Measurements from ENCODE around the gene MVB12B.
"Not testable (repeated sequence)": the region's sequence is repeated elsewhere in the genome, so short reads cannot be mapped to it uniquely, and the experiment has no call there.

MVB12B gene

GRCh38 chr9:126532951-126533925 is 206.6 kb downstream of the MVB12B start:
- Mint-ChIP-seq H3K9me3 (no peaks in the 10 kb centered on the region), H3K4me1 (no peaks in the 10 kb centered on the region), H3K27me3 (peaks cover 8% of the 10 kb centered on the region), H3K27ac (no peak overlapping the region), H3K4me3 (no peak overlapping the region), H3K36me3 (no peaks in the 10 kb centered on the region)

- Mint-ChIP-seq H3K4me3 (no peak overlapping the region), H3K27me3 (peaks cover 8% of the 10 kb centered on the region), H3K9me3 (no peaks in the 10 kb centered on the region), H3K27ac (no peak overlapping the region), H3K4me1 (no peaks in the 10 kb centered on the region), H3K36me3 (no peaks in the 10 kb centered on the region)
These were observed 207.3 kb downstream of the MVB12B start for GRCh38 chr9:126533926-126534310.

GRCh38 chr9:126534431-126535186 is 208.0 kb downstream of the MVB12B start:
- Mint-ChIP-seq H3K27ac (no peak overlapping the region), H3K9me3 (no peaks in the 10 kb centered on the region), H3K4me3 (no peak overlapping the region), H3K4me1 (no peaks in the 10 kb centered on the region), H3K36me3 (no peaks in the 10 kb centered on the region), H3K27me3 (peaks cover 8% of the 10 kb centered on the region)

GRCh38 chr9:126536131-126536530 is 209.5 kb downstream of the MVB12B start:
- H3K4me3 Mint-ChIP-seq: no peak overlapping the region
- H3K27me3 Mint-ChIP-seq: peaks cover 8% of the 10 kb centered on the region
- no peaks in the 10 kb centered on the region for H3K9me3 Mint-ChIP-seq

GRCh38 chr9:126536841-126537465 is 210.3 kb downstream of the MVB12B start:
- Mint-ChIP-seq H3K4me3 (no peak overlapping the region), H3K4me1 (no peaks in the 10 kb centered on the region), H3K9me3 (no peaks in the 10 kb centered on the region), H3K27me3 (peaks cover 8% of the 10 kb centered on the region), H3K36me3 (no peaks in the 10 kb centered on the region), H3K27ac (no peak overlapping the region)

More at GRCh38 chr9:126536131-126536530, 209.5 kb downstream of the MVB12B start:
- Mint-ChIP-seq H3K4me1 (no peaks in the 10 kb centered on the region), H3K27ac (no peak overlapping the region), H3K36me3 (no peaks in the 10 kb centered on the region)

- peaks cover 7% of the 10 kb centered on the region for H3K27me3 Mint-ChIP-seq
- no peaks in the 10 kb centered on the region for H3K36me3 Mint-ChIP-seq
- H3K9me3 Mint-ChIP-seq: no peaks in the 10 kb centered on the region
These were observed 211.9 kb downstream of the MVB12B start for GRCh38 chr9:126538550-126538949.

GRCh38 chr9:126540398-126540797 is 213.8 kb downstream of the MVB12B start:
- H3K36me3 Mint-ChIP-seq, H3K9me3 Mint-ChIP-seq, H3K4me1 Mint-ChIP-seq, H3K27ac Mint-ChIP-seq, H3K4me3 Mint-ChIP-seq, H3K27me3 Mint-ChIP-seq: not testable (repeated sequence)

More at GRCh38 chr9:126538550-126538949, 211.9 kb downstream of the MVB12B start:
- Mint-ChIP-seq H3K4me3 (no peak overlapping the region), H3K4me1 (no peaks in the 10 kb centered on the region), H3K27ac (no peak overlapping the region)

- no peak overlapping the region for H3K4me3 Mint-ChIP-seq
- no peaks in the 10 kb centered on the region for H3K27me3 Mint-ChIP-seq
- H3K4me1 Mint-ChIP-seq: no peaks in the 10 kb centered on the region
- no peaks in the 10 kb centered on the region for H3K36me3 Mint-ChIP-seq
- H3K9me3 Mint-ChIP-seq: no peaks in the 10 kb centered on the region
- H3K27ac Mint-ChIP-seq: no peak overlapping the region
These were observed 216.9 kb downstream of the MVB12B start for GRCh38 chr9:126543490-126543889.

GRCh38 chr9:126545106-126545505 is 218.5 kb downstream of the MVB12B start:
- Mint-ChIP-seq H3K4me1 (no peaks in the 10 kb centered on the region), H3K9me3 (no peaks in the 10 kb centered on the region), H3K27ac (no peak overlapping the region), H3K36me3 (no peaks in the 10 kb centered on the region), H3K4me3 (no peak overlapping the region), H3K27me3 (no peaks in the 10 kb centered on the region)

GRCh38 chr9:126546036-126546435 is 219.4 kb downstream of the MVB12B start:
- Mint-ChIP-seq H3K4me1 (no peaks in the 10 kb centered on the region), H3K9me3 (no peaks in the 10 kb centered on the region), H3K36me3 (no peaks in the 10 kb centered on the region), H3K27ac (no peak overlapping the region), H3K27me3 (no peaks in the 10 kb centered on the region), H3K4me3 (no peak overlapping the region)

- Mint-ChIP-seq H3K27ac (no peak overlapping the region), H3K9me3 (no peaks in the 10 kb centered on the region), H3K36me3 (no peaks in the 10 kb centered on the region), H3K4me3 (no peak overlapping the region), H3K27me3 (no peaks in the 10 kb centered on the region), H3K4me1 (no peaks in the 10 kb centered on the region)
These were observed 221.7 kb downstream of the MVB12B start for GRCh38 chr9:126548312-126548711.

GRCh38 chr9:126549246-126550006 is 222.8 kb downstream of the MVB12B start:
- Mint-ChIP-seq H3K4me1 (no peaks in the 10 kb centered on the region), H3K36me3 (no peaks in the 10 kb centered on the region), H3K27ac (no peak overlapping the region), H3K9me3 (no peaks in the 10 kb centered on the region), H3K27me3 (no peaks in the 10 kb centered on the region), H3K4me3 (no peak overlapping the region)

- Mint-ChIP-seq H3K4me3 (no peak overlapping the region), H3K4me1 (no peaks in the 10 kb centered on the region), H3K9me3 (no peaks in the 10 kb centered on the region), H3K27ac (no peak overlapping the region), H3K36me3 (no peaks in the 10 kb centered on the region), H3K27me3 (no peaks in the 10 kb centered on the region)
These were observed 224.3 kb downstream of the MVB12B start for GRCh38 chr9:126550891-126551351.

GRCh38 chr9:126551812-126552211 is 225.2 kb downstream of the MVB12B start:
- Mint-ChIP-seq H3K9me3 (no peaks in the 10 kb centered on the region), H3K27me3 (no peaks in the 10 kb centered on the region), H3K36me3 (no peaks in the 10 kb centered on the region), H3K4me3 (no peak overlapping the region), H3K27ac (no peak overlapping the region), H3K4me1 (no peaks in the 10 kb centered on the region)

- H3K27ac Mint-ChIP-seq: no peak overlapping the region
- no peaks in the 10 kb centered on the region for H3K9me3 Mint-ChIP-seq
- no peaks in the 10 kb centered on the region for H3K4me1 Mint-ChIP-seq
- H3K4me3 Mint-ChIP-seq: no peak overlapping the region
- peaks cover 6% of the 10 kb centered on the region for H3K27me3 Mint-ChIP-seq
- no peaks in the 10 kb centered on the region for H3K36me3 Mint-ChIP-seq
These were observed 227.7 kb downstream of the MVB12B start for GRCh38 chr9:126554292-126554691.
